Measurements from ENCODE around the gene COL28A1.

The COL28A1 gene

GRCh38 chr7:7370076-7370475 lies 165.6 kb downstream of the COL28A1 start:
- TF ChIP-seq, protein P1, sequence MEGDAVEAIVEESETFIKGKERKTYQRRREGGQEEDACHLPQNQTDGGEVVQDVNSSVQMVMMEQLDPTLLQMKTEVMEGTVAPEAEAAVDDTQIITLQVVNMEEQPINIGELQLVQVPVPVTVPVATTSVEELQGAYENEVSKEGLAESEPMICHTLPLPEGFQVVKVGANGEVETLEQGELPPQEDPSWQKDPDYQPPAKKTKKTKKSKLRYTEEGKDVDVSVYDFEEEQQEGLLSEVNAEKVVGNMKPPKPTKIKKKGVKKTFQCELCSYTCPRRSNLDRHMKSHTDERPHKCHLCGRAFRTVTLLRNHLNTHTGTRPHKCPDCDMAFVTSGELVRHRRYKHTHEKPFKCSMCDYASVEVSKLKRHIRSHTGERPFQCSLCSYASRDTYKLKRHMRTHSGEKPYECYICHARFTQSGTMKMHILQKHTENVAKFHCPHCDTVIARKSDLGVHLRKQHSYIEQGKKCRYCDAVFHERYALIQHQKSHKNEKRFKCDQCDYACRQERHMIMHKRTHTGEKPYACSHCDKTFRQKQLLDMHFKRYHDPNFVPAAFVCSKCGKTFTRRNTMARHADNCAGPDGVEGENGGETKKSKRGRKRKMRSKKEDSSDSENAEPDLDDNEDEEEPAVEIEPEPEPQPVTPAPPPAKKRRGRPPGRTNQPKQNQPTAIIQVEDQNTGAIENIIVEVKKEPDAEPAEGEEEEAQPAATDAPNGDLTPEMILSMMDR (IDR thresholded peaks at IDR 0.05; ENCODE audit: extremely low read depth, missing control alignments): no peak

GRCh38 chr7:7369134-7369533 lies 166.5 kb downstream of the COL28A1 start:
- TF ChIP-seq, protein P1 (IDR thresholded peaks at IDR 0.05; ENCODE audit: extremely low read depth, missing control alignments): no peak

More at GRCh38 chr7:7370076-7370475, 165.6 kb downstream of the COL28A1 start:
- no peak for DNase-seq (ENCODE audit: low spot score)

GRCh38 chr7:7354674-7355073 lies 181.0 kb downstream of the COL28A1 start:
- no peak for DNase-seq (ENCODE audit: low spot score)
- TF ChIP-seq, protein P1 (IDR thresholded peaks at IDR 0.05; ENCODE audit: extremely low read depth, missing control alignments): no peak

More at GRCh38 chr7:7369134-7369533, 166.5 kb downstream of the COL28A1 start:
- no peak for DNase-seq (ENCODE audit: low spot score)

DNA sequence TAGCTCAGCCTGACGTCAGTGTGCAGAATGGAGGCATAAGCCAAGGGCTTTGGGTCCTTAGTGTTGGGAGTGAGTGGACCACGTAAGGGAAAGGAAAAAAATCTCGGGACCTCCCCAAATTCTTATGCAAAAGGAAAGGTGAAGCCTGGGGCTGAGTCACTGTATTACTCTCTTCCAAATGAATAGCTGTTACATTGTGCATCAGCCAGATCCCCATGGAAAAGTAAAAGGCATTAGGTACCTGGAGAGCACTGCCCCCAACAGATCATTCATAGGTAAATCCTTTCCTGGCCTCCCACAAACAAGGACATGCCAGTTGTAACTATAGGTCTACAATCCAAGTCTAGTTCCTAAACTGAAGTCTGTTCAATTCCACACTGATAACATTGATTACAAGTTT lies 182.8 kb downstream of the COL28A1 start:
- TF ChIP-seq, protein P1 (IDR thresholded peaks at IDR 0.05; ENCODE audit: extremely low read depth, missing control alignments): no peak
- no peak for DNase-seq (ENCODE audit: low spot score)

GRCh38 chr7:7351832-7352231 lies 183.8 kb downstream of the COL28A1 start:
- TF ChIP-seq, protein P1 (IDR thresholded peaks at IDR 0.05; ENCODE audit: extremely low read depth, missing control alignments): no peak
- DNase-seq (ENCODE audit: low spot score): no peak

- TF ChIP-seq, protein P1 (IDR thresholded peaks at IDR 0.05; ENCODE audit: extremely low read depth, missing control alignments): no peak
- DNase-seq (ENCODE audit: low spot score): no peak
Observed at GRCh38 chr7:7351156-7351555, 184.5 kb downstream of the COL28A1 start.

DNA sequence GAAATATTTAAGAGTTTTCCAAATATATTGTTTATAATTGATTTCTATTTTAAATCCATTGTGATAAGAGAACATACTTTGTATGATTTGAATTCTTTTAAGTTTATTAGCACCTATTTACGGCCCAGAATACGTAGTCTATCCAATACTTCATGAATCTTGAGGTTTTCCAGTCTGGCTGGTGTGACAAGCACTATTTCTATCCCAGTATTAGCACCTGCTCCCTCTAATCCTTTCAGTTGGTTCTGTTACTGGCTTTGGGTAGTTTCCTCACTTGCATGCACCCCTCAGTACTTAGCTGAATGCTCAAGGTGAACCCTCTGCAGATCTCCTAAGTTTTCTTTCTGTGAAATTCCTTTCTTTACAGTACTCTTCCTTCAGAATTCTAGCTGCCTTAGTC lies 186.5 kb downstream of the COL28A1 start:
- TF ChIP-seq, protein P1 (IDR thresholded peaks at IDR 0.05; ENCODE audit: extremely low read depth, missing control alignments): no peak

More for the DNA sequence above, 186.5 kb downstream of the COL28A1 start:
- DNase-seq (ENCODE audit: low spot score): no peak
